ENCODE data around the gene GLUD1. TPM values are rescaled to one million over a fixed set of nuclear protein-coding genes. Genes with fewer than 3 reads are reported as not detected.
"Not testable (repeated sequence)": the region's sequence is repeated elsewhere in the genome, so short reads cannot be mapped to it uniquely, and the experiment has no call there.

The GLUD1 gene
- total RNA-seq, 3 donors from 2014 or later (not counting 1 experiment from before 2014, with no cell fraction given) = 102 to 115 (median 112) TPM

GRCh38 chr10:87007124-87007523, 87.5 kb downstream of the GLUD1 start:
- H3K9me3 ChIP-seq (ENCODE audit: control insufficient read depth, insufficient read depth, low read length); H3K27ac Mint-ChIP-seq; H3K27ac ChIP-seq (ENCODE audit: low read length); H3K27me3 Mint-ChIP-seq (ENCODE audit: low read depth in 2 of 2); H3K4me3 ChIP-seq (ENCODE audit: low read length); H3K4me1 ChIP-seq (ENCODE audit: control insufficient read depth, insufficient read depth, low read length); DNase-seq; intact Hi-C loops (cut with micrococcal nuclease); H3K4me1 Mint-ChIP-seq; H3K36me3 ChIP-seq (ENCODE audit: control insufficient read depth, insufficient read depth, low read length); H3K4me3 Mint-ChIP-seq; H3K9me3 Mint-ChIP-seq; ATAC-seq; H3K36me3 Mint-ChIP-seq; H3K27me3 ChIP-seq (ENCODE audit: control insufficient read depth, insufficient read depth, low read length): not testable (repeated sequence)
- WGBS (ENCODE audit: insufficient coverage) = no CpG with 5 or more reads among the region's 1 CpG

- Histone ChIP-seq H3K4me3 (ENCODE audit: low read length) (no peak overlapping the region), H3K4me1 (ENCODE audit: control insufficient read depth, insufficient read depth, low read length) (no peaks in the 10 kb centered on the region), H3K27ac (ENCODE audit: low read length) (no peak overlapping the region), H3K9me3 (ENCODE audit: control insufficient read depth, insufficient read depth, low read length) (no peaks in the 10 kb centered on the region), H3K27me3 (ENCODE audit: control insufficient read depth, insufficient read depth, low read length) (no peaks in the 10 kb centered on the region), H3K36me3 (ENCODE audit: control insufficient read depth, insufficient read depth, low read length) (no peaks in the 10 kb centered on the region)
- peaks cover 4 to 8% of the 10 kb centered on the region in 2 donors for H3K27me3 Mint-ChIP-seq (ENCODE audit: low read depth in 2 of 2)
- intact Hi-C loops (cut with micrococcal nuclease) = no loop called here
- ATAC-seq (no peak), DNase-seq (no peak)
- no peak overlapping the region for H3K4me3 Mint-ChIP-seq
- H3K36me3 Mint-ChIP-seq = no peaks in the 10 kb centered on the region
- no peak for TF ChIP-seq CTCF (IDR thresholded peaks at IDR 0.05)
- WGBS (ENCODE audit: insufficient coverage) = 90% methylated on average over 1 of the region's 3 CpGs
- H3K4me1 Mint-ChIP-seq = no peaks in the 10 kb centered on the region
- H3K9me3 Mint-ChIP-seq = no peaks in the 10 kb centered on the region
- no peak overlapping the region for H3K27ac Mint-ChIP-seq
These were observed 94.2 kb downstream of the GLUD1 start for GRCh38 chr10:87000491-87000890.

Other genes starting within 250 kb of the GLUD1 start
- gene MMRN2, start 137.2 kb downstream of the GLUD1 start, total RNA-seq = 1 to 10 TPM in 1 of 3 donors, not detected in 2; 1.3 TPM
- not detected for gene SNCG, start 136.2 kb downstream of the GLUD1 start, total RNA-seq
- not detected for gene ADIRF, start 126.4 kb downstream of the GLUD1 start, total RNA-seq
- gene FAM25A, start 74.5 kb downstream of the GLUD1 start, total RNA-seq = not detected
- gene SHLD2, start 363 bp upstream of the GLUD1 start, total RNA-seq = 10 to 100 TPM; 32.6 to 37.5 (median 34.1) TPM
- gene NUTM2A, start 130.6 kb upstream of the GLUD1 start, total RNA-seq = 1 to 10 TPM in 2 of 3 donors, under 1 TPM in 1; 0.93 to 1.7 (median 1.5) TPM